Activated T-helper 9 cell treated with anti-CD3 and anti-CD28 coated beads, Interleukin-2, amount 50 U/mL, for 16 hours (primary cell): Measurements from ENCODE around the gene FFAR2.
"Not testable (repeated sequence)": the region's sequence is repeated elsewhere in the genome, so short reads cannot be mapped to it uniquely, and the experiment has no call there.

Source experiments
- DNase-seq: peaks from one replicate; pipeline ENCODE4 v3.0.0-alpha.2; 2020; ENCODE audit warnings: low read depth

The FFAR2 gene

DNA sequence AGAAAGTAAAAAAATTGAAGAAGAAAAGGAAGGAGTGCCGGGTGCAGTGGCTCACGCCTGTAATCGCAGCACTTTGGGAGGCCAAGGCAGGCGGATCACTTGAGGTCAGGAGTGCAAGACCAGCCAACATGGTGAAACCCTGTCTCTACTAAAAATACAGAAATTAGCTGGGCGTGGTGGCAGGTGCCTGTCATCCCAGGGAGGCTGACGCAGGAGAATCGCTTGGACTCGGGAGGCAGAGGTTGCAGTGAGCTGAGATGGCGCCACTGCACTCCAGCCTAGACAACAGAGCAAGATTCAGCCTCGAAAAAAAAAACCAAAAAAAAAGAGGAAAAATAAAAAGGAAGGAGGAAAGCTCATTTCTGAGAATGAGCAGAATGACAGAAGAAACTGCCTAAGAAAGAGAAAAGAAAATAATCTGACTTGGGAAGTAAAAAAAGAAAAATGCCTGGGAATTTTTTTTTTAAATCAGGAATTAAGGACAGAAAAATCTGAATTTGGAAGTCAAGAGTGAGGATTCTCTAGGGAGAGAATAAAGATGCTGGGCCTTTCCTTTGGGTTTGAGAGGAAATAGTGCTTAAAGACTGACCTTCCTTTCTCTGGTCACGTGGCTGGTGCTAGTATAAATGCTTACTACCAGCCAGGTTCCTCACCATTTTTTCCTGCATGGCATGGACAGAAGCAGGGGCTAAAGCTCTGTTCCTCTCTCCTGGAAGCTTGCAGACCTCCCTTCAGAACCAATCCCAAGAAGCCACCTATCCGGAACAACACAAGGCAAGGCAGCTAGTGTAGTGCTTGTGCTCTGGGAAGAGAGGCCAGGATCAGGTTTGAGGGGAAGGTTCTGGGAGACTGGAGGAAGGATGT lies at the start of gene FFAR2:
Gene FFAR2, plus strand, starts transcription at position 652 of the 864 bp plus-strand sequence. CDS start 1,458 bp downstream, outside the sequence.
- no peak for DNase-seq

- DNase-seq = no peak
Observed at GRCh38 chr19:35398570-35398969, 49.5 kb upstream of the FFAR2 start.

DNA sequence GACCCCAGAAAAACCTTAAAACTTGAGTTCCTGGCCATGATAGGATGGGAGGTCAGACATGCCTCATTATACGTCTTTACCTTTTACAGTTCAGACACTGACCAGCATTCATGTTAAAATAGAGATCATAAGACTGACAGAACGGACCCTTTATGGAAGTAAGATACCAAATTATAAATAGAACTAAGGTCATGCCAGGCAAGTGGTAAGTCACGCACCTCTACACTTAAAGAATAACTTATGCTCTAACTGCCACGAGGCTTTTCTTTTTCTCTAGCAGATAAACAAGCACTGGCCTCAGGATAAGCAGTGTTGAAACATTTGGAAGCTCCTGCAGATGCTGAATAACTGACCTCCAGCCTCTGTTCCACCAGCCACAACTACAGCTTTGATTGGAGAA lies 48.8 kb upstream of the FFAR2 start:
- no peak for DNase-seq

DNA sequence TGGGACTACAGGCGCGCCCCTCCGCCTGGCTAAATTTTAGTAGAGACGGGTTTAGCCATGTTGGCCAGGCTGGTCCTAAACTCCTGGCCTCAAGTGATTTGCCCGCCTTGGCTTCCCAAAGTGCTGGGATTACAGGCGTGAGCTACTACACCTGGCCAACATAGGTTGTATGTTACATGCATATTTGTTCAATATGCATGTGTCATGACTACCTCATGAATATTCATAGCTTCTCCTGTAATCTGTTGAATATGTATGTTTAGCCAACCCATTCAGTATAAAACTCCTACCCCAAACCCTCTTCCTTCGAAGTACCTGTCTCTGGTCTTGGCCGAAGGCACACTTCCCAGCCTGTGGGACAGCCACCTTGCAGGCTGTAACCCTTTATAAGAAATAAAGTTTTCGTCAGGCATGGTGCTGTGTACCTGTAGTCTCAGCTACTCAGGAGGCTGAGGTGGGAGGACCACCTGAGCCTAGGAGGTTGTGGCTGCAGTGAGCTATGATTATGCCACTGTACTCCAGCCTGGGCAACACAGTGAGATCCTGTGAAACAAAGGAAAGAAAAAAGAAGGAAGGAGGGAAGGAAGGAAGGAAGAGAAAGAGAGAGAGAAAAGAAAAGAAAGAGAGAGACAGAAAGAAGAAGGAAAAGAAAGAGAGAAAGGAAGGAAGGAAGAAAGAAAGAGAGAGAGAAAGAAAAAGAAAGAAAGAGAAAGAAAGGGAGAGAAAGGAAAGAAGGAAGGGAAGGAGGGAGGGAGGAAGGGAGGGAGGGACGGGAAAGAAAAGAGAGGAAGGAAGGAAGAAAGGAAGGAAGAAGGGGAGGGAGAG lies 47.9 kb upstream of the FFAR2 start:
- no peak for DNase-seq

DNA sequence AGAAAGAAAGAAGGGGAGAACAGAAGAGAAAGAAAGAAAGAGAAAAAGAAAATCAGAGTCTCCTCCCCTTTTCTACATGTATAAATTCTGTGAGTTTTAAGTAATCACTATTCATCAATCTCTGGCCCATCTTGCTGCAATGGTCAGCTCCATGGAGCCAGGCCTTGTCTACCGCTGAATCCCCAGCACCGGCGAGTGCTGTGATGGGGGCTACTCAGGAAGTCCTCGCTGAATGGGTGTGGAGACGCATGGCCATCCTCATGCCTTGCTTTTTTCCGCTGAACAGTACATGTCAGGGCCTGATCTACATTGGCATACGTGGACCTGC lies 47.3 kb upstream of the FFAR2 start:
- no peak for DNase-seq

GRCh38 chr19:35401416-35401815 lies 46.6 kb upstream of the FFAR2 start:
- DNase-seq = not testable (repeated sequence)

DNA sequence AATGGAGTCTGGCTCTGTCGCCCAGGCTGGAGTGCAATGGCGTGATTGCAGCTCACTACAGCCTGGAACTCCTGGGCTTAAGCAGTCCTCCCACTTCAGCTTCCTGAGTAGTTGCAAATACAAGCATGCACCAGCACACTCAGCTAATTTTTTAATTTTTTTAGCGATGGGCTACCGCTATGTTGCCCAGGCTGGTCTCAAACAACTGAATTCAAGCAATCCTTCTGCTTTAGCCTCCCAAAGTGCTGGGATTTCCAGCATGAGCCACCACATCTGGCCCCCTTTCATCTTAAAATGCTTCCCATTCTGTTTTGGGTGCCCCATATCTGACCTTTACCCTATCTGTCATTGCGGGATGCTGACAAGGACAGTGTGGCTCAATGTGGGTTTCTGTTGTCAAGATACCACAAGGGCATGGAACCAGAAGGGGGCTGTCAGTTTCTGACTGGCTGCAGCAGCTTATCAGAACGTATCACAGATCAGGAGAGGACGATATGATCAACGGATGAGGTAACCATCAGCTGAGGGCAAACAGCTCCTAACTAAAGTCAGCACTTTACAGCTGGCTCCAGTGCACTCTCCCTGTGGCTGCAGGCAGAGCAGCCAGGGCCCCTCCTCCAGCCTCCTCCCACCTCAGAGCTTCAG lies 44.8 kb upstream of the FFAR2 start:
- DNase-seq = no peak

- DNase-seq = no peak
Observed at GRCh38 chr19:35404879-35405622, 43.0 kb upstream of the FFAR2 start.

DNA sequence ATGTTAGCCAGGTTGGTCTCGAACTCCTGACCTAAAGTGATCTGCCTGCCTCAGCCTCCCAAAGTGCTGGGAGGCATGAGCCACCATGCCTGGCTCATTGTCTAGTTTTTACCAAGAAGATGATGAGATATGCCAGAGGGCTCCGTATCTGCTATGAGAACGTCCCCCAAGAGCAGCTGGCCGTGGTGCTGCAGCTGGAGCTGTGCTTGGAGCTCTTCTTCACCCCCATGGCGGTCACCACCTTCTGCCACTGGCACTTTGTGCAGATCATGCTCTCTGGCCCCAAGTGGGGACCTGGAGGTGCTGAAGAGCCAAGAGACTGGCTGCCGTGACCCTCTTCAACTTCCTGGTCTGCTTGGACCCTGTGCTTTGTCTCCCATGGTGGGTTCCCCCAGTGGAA lies 40.4 kb upstream of the FFAR2 start:
- DNase-seq = no peak

DNA sequence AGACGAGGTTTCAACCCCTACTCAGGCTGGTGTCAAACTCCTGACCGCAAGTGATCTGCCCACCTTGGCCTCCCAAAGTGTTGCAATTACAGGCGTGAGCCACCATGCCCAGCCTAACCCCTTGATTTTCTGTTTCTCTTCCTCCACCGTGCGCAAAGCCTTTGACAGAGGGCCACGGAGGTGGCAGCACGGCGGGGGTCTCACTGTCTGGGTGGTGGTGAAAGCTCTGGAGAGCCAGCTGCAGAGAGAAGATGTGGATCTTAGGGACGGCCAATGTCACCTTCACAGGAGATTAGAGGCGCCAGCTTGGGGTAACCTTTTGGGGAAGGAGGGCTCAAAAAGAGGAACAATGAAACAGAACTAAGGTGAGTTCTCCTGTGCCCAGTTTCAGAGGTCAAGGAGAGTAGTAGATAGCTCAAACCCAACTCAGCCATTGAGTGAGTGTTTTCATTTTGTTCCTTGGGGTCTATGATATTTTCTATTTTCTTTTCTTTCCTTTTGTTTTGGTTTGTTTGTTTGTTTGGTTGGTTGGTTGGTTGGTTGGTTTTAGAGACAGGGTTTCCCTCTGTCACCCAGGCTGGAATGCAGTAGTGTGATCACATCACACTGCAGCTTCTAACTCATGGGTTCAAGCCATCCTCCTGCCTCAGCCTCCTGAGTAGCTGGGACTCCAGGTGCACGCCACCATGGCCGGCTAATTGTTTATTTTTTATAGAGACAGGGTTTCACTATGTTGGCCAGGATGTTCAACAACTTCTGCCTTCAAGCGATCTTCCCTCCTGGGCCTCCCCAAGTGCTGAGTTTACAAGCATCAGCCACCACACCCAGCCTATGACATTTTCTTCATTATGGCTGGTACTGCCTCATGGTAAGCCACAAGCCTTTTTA lies 39.5 kb upstream of the FFAR2 start:
- DNase-seq = no peak

GRCh38 chr19:35409191-35409590 lies 38.9 kb upstream of the FFAR2 start:
- DNase-seq = no peak

DNA sequence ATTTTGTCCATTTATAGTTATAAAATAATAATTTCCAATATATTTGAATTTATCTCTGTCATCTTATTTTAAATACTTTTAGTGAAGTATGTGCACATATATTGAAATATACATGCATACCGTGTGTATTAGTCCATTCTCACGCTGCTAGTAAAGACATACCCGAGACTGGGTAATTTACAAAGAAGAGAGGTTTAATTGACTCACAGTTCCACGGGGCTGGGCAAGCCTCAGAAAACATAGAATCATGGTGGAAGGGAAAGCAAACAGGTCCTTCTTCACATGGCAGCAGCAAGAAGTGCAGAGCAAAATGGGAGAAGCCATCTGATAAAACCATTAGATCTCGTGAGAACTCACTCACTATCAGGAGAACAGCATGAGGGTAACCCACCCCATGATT lies 37.6 kb upstream of the FFAR2 start:
- DNase-seq = no peak

GRCh38 chr19:35414442-35414841 lies 33.6 kb upstream of the FFAR2 start:
- no peak for DNase-seq

GRCh38 chr19:35416331-35416730 lies 31.7 kb upstream of the FFAR2 start:
- DNase-seq = no peak

- no peak for DNase-seq
Observed at GRCh38 chr19:35417278-35417677, 30.8 kb upstream of the FFAR2 start.

- DNase-seq = no peak
Observed at GRCh38 chr19:35417713-35418534, 30.1 kb upstream of the FFAR2 start.

DNA sequence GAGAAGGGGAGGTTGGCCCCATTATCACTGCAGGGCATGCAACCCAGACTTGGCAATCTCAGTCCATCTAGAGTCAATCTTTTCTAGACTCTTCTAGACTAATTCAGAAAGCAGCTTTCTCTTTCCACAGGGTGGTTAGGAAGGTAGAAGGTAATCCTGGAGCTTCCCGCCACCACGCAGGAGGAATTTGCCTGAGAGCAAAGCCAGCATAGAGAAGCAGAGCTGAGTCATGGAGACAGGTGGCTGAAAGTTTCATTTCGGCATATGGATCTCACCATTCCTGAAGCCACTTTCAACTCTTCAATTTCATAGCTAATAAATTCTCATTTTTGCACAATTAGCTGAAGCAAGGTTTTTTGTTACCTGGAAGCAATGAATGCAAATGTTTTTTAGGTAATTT lies 29.0 kb upstream of the FFAR2 start:
- DNase-seq = no peak

- DNase-seq = no peak
Observed at GRCh38 chr19:35419805-35420204, 28.3 kb upstream of the FFAR2 start.

DNA sequence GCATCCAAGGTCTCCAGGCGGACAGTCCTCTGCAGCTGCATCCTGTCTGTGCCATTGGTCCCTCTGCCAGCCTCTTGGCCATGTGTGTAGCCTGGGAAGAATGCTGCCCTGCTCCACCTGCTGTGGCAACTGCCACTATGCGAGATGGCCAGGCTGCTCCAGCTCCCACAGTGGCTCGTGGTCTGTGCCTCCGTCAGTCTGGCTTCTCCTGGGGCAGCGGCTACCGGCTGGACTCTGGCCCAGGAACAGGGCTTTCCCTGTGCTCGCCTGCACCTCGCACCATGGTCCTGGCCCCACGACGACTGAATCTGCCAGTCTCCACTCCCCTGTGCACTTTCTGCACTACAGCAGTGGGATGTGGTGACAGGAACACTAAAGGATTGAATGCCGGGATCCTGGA lies 26.7 kb upstream of the FFAR2 start:
- DNase-seq = no peak

- DNase-seq = not testable (repeated sequence)
Observed at GRCh38 chr19:35423406-35423805, 24.7 kb upstream of the FFAR2 start.
